Left renal cortex interstitium (tissue), 4 donors: Measurements from ENCODE around the gene GJC2. TPM values are rescaled to one million over a fixed set of nuclear protein-coding genes. Genes with fewer than 3 reads are reported as not detected.
"Not testable (repeated sequence)": the region's sequence is repeated elsewhere in the genome, so short reads cannot be mapped to it uniquely, and the experiment has no call there.

Source experiments
- DNase-seq, 4 donors: peaks; one replicate each; pipeline ENCODE4 v3.0.0-alpha.2; 2013; ENCODE audit warnings: low read depth in 4 of 4, low spot score in 2 of 4, missing footprints in 1 of 4
- polyA plus RNA-seq, 4 donors: library from polyadenylated mRNA; unstranded; fragments of 120-200 nt; gene quantifications; one replicate each; pipeline ENCODE4 v1.2.1, GENCODE V29; 2013; ENCODE audit not compliant: insufficient read length in 4 of 4

GJC2 gene
- polyA plus RNA-seq, 4 donors, result 0.56 to 1.2 (median 0.78) TPM

- DNase-seq, result no peak
Observed at GRCh38 chr1:228181645-228182034, 31.9 kb downstream of the GJC2 start.

- no peak for DNase-seq
Observed at GRCh38 chr1:228182296-228183030, 32.7 kb downstream of the GJC2 start.

GRCh38 chr1:228184152-228184551 lies 34.4 kb downstream of the GJC2 start:
- DNase-seq, result no peak

GRCh38 chr1:228185641-228185965 lies 35.9 kb downstream of the GJC2 start:
- no peak for DNase-seq

- not testable (repeated sequence) for DNase-seq
Observed at GRCh38 chr1:228188249-228188648, 38.5 kb downstream of the GJC2 start.

GRCh38 chr1:228190182-228190581 lies 40.5 kb downstream of the GJC2 start:
- DNase-seq, result no peak

- no peak for DNase-seq
Observed at GRCh38 chr1:228190778-228191177, 41.0 kb downstream of the GJC2 start.

GRCh38 chr1:228194436-228194835 lies 44.7 kb downstream of the GJC2 start:
- DNase-seq, result no peak

GRCh38 chr1:228194921-228195812 lies 45.4 kb downstream of the GJC2 start:
- DNase-seq, result no peak

GRCh38 chr1:228197555-228198147 lies 47.9 kb downstream of the GJC2 start:
- no peak for DNase-seq

- DNase-seq, result no peak
Observed at GRCh38 chr1:228198977-228199590, 49.4 kb downstream of the GJC2 start.

GRCh38 chr1:228204958-228205357 lies 55.2 kb downstream of the GJC2 start:
- no peak for DNase-seq

- no peak for DNase-seq
Observed at GRCh38 chr1:228205526-228206436, 56.1 kb downstream of the GJC2 start.

- no peak for DNase-seq
Observed at GRCh38 chr1:228206582-228207351, 57.0 kb downstream of the GJC2 start.

GRCh38 chr1:228207381-228207810 lies 57.7 kb downstream of the GJC2 start:
- no peak for DNase-seq

GRCh38 chr1:228207851-228208821 lies 58.4 kb downstream of the GJC2 start, which contains the start of gene OBSCN:
OBSCN (plus strand) TSS chr1:228208044; CDS start chr1:228211784, 3,740 bp downstream.
- no peak for DNase-seq

- no peak for DNase-seq
Observed at GRCh38 chr1:228208831-228209551, 59.3 kb downstream of the GJC2 start.
